HEK293T (cell line): Measurements from ENCODE around the gene FXYD6.

Source experiments
- CTCF ChIA-PET: fragments of 350-600 bp; formaldehyde crosslinking; extraction: SDS; loops from one replicate; lab custom pipeline; 2021; ENCODE audit warnings: antibody characterized with exemption, inconsistent platforms; lab: Yijun Ruan, JAX
- POLR2A ChIA-PET: fragments of 350-600 bp; formaldehyde crosslinking; extraction: SDS; loops from one replicate; lab custom pipeline; 2020; ENCODE audit warnings: antibody characterized with exemption, inconsistent platforms; lab: Yijun Ruan, JAX
- DNase-seq: peaks from one replicate; pipeline ENCODE4 v3.0.0; 2012; ENCODE audit warnings: mixed read lengths; ENCODE audit errors: extremely low spot score
- ARNT ChIP-seq: fragments of 450-650 bp; IDR thresholded peaks from 2 replicates; pipeline ENCODE4 v1.6.1; 2017; ENCODE audit warnings: mild to moderate bottlenecking
- BHLHE40 ChIP-seq: fragments of 450-650 bp; IDR thresholded peaks from 2 replicates; pipeline ENCODE4 v1.6.1; 2016; ENCODE audit warnings: mild to moderate bottlenecking, moderate library complexity, borderline replicate concordance
- CTBP1 ChIP-seq: fragments of 450-650 bp; IDR thresholded peaks from 2 replicates; pipeline ENCODE4 v1.6.1; 2016; ENCODE audit warnings: borderline replicate concordance
- ELF4 ChIP-seq: fragments of 450-650 bp; IDR thresholded peaks from 2 replicates; pipeline ENCODE4 v1.6.1; 2017; ENCODE audit warnings: antibody characterized with exemption
- FOXA1 ChIP-seq: fragments of 450-650 bp; IDR thresholded peaks from 2 replicates; pipeline ENCODE4 v1.6.1; 2016; ENCODE audit warnings: mild to moderate bottlenecking
- FOXK2 ChIP-seq: fragments of 450-650 bp; IDR thresholded peaks from 2 replicates; pipeline ENCODE4 v1.6.1; 2016; ENCODE audit warnings: mild to moderate bottlenecking
- FOXM1 ChIP-seq: fragments of 450-650 bp; IDR thresholded peaks from 2 replicates; pipeline ENCODE4 v1.6.1; 2017; ENCODE audit warnings: mild to moderate bottlenecking, borderline replicate concordance
- HDGF ChIP-seq: fragments of 450-650 bp; IDR thresholded peaks from 2 replicates; pipeline ENCODE4 v1.6.1; 2017; ENCODE audit warnings: antibody characterized with exemption, borderline replicate concordance
- L3MBTL2 ChIP-seq: fragments of 450-650 bp; conservative IDR thresholded peaks from 2 replicates; pipeline ENCODE4 v1.6.1; 2016; ENCODE audit warnings: mild to moderate bottlenecking
- LEF1 ChIP-seq: fragments of 450-650 bp; IDR thresholded peaks from 2 replicates; pipeline ENCODE4 v1.6.1; 2017; ENCODE audit warnings: mild to moderate bottlenecking, borderline replicate concordance
- NFRKB ChIP-seq: fragments of 450-650 bp; IDR thresholded peaks from 2 replicates; pipeline ENCODE4 v1.6.1; 2016; ENCODE audit warnings: mild to moderate bottlenecking, moderate library complexity
- SP1 ChIP-seq: fragments of 450-650 bp; IDR thresholded peaks from 2 replicates; pipeline ENCODE4 v1.6.1; 2017
- SUZ12 ChIP-seq: fragments of 450-650 bp; IDR thresholded peaks from 2 replicates; pipeline ENCODE4 v1.6.1; 2016; ENCODE audit warnings: mild to moderate bottlenecking
- TARDBP ChIP-seq: fragments of 450-650 bp; IDR thresholded peaks from 2 replicates; pipeline ENCODE4 v1.6.1; 2016
- ZNF384 ChIP-seq: fragments of 450-650 bp; IDR thresholded peaks from 2 replicates; pipeline ENCODE4 v1.6.1; 2016
- TF ChIP-seq, protein P1 (sequence below): fragments of 450-650 bp; IDR thresholded peaks from 2 replicates; pipeline ENCODE4 v1.6.1; 2016

Gene FXYD6

DNA sequence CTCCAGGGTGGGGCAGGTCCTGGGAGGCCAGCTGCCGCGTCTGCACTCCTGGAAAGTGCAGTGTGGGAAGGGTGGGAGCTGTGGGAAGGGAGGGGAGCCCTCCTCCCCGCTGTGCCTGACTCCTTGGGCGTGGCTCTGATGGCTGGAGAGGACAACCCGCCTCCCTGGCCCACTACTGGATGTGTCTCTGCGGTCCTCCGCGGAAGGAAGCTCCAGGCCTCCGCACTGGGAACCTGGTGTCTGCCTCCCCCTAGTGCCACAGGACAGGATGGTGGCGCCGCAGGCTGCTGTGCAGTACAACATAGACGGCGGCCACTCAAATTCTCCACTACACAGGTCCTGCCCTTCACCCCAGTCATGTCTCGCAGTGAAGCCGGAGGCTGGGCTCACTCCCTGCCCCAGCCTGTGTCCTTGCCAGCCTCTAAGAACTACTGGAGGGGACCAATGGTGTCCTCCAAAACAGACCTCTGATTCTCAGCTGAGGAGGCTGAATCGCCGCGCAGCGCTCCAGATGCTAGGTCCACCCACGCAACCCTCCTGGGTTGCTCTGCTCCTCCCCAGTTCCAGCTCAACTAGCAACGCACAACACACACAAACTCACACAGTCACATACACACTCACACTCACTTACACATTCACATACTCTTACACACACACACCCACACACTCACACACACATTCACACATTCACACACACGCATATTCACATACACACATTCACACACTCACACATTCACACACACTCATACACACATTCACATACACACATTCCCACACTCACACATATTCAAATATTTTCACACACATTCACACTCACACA is 67.0 kb downstream of the FXYD6 start:
- POLR2A ChIA-PET, result interaction anchor here (2.3 kb wide), 1 partner anchor 8 kb away, joined by 5 read pairs; no protein-coding TSS in a partner anchor
- TF ChIP-seq ARNT, result no peak
- TF ChIP-seq FOXA1, result no peak
- no peak for TF ChIP-seq FOXK2
- no peak for TF ChIP-seq CTBP1
- no peak for TF ChIP-seq HDGF
- TF ChIP-seq L3MBTL2, result no peak
- TF ChIP-seq TARDBP, result no peak
- TF ChIP-seq, protein P1, sequence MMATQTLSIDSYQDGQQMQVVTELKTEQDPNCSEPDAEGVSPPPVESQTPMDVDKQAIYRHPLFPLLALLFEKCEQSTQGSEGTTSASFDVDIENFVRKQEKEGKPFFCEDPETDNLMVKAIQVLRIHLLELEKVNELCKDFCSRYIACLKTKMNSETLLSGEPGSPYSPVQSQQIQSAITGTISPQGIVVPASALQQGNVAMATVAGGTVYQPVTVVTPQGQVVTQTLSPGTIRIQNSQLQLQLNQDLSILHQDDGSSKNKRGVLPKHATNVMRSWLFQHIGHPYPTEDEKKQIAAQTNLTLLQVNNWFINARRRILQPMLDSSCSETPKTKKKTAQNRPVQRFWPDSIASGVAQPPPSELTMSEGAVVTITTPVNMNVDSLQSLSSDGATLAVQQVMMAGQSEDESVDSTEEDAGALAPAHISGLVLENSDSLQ, result no peak
- no peak for TF ChIP-seq BHLHE40
- no peak for TF ChIP-seq ELF4
- no peak for TF ChIP-seq SP1
- CTCF ChIA-PET, result interaction anchor here (0.5 to 4.6 kb wide), 7 partner anchors 9 to 383 kb away, joined by 3 to 48 read pairs (median 4); no protein-coding TSS in a partner anchor
- DNase-seq, result peak; percentile 72

DNA sequence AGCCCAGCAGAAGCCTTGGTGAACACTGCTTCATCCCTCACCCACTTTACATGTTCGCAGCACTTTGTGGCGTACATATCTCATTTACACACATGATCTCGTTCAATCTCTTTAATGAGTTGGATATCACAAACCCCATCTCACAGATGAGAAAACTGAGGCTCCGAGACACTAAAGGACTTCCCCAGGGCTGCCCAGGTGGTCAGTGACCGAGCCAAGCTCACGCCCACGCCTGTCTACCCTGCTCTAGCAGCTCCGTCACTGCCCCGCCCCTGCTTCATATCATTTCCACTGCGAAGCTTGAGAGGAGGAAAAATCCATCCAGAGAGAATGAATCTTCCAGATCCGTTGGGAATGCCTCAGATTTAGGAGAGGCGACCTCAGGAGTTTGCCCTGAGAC is 67.7 kb downstream of the FXYD6 start:
- TF ChIP-seq SP1 (no peak), ARNT (no peak), LEF1 (no peak), SUZ12 (no peak), TARDBP (no peak), CTBP1 (no peak), BHLHE40 (no peak), L3MBTL2 (no peak), HDGF (no peak)
- TF ChIP-seq, protein P1, result no peak
- POLR2A ChIA-PET, result interaction anchor here (2.3 kb wide), 1 partner anchor 8 kb away, joined by 5 read pairs; no protein-coding TSS in a partner anchor
- CTCF ChIA-PET, result interaction anchor here (0.7 to 4.6 kb wide), 5 partner anchors 10 to 383 kb away, joined by 3 to 48 read pairs (median 16); no protein-coding TSS in a partner anchor
- DNase-seq, result no peak

DNA sequence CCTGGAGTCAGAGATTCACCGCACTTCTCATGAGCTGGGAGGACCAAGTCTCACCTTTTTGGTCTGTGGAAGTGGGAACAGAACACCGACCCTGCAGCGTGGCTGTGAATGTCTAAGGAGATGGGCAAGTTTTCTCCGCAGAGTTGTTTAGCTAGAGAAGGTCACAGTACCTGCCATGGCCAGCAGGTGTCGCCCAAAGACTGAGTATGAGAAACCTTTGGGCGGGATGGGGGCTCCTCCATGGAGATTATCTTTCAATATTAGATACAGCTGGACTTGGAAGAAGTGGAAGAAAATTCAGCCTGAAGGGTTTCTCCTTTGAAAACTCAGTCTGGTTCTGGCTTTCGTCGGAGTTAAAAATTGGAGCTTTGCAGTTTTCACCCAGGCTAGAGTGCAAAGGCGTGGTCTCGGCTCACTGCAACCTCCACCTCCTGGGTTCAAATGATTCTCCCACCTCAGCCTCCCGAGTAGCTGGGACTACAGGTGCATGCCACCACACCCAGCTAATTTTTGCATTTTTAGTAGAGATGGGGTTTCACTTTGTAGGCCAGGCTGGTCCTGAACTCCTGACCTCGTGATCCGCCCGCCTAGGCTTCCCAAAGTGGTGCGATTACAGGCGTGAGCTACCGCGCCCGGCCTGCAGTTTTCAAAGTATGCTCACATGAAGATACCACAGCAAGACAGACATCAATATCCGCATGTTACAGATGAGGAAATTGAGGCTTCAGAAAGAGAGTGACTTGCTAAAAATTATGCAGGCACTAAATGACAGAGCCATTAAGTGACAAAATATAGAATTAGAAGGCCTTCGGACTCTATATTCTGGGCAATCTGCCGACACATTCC is 68.8 kb downstream of the FXYD6 start:
- TF ChIP-seq FOXA1 (no peak), SUZ12 (no peak), SP1 (no peak), BHLHE40 (no peak), FOXM1 (no peak), HDGF (no peak), NFRKB (no peak), LEF1 (no peak), ARNT (no peak), ZNF384 (no peak), TARDBP (no peak), ELF4 (no peak), FOXK2 (no peak), CTBP1 (no peak), L3MBTL2 (no peak)
- TF ChIP-seq, protein P1, result no peak
- CTCF ChIA-PET, result interaction anchor here (0.6 to 4.6 kb wide), 12 partner anchors 10 to 391 kb away, joined by 3 to 48 read pairs (median 4); no protein-coding TSS in a partner anchor
- peak; percentile 76 for DNase-seq
- POLR2A ChIA-PET, result interaction anchor here (2.3 kb wide), 1 partner anchor 10 kb away, joined by 5 read pairs; no protein-coding TSS in a partner anchor

DNA sequence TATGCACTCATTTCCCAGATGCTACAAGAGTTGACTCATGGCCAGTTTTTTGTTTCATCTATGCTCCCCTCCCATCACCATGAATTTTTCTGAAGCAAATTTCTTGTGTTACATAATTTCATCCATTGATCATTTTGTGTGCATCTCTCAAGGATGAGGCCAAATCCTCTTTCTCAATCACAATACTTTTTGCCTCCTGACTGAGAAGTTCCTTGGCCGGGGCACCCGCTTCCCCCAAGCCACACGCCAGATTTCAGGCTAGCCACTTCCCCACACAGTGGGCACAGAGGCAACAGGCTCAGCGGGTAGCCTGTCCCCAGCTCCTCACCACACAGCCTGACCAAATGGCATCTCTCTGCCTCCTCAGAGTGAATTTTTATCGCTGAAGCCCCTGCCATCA is 69.6 kb downstream of the FXYD6 start:
- no peak for DNase-seq
- CTCF ChIA-PET, result interaction anchor here (1.0 to 4.6 kb wide), 4 partner anchors 11 to 381 kb away, joined by 3 to 48 read pairs (median 19); no protein-coding TSS in a partner anchor
- POLR2A ChIA-PET, result no interaction called here
- TF ChIP-seq ELF4, result no peak
- no peak for TF ChIP-seq SP1
- TF ChIP-seq TARDBP, result no peak

DNA sequence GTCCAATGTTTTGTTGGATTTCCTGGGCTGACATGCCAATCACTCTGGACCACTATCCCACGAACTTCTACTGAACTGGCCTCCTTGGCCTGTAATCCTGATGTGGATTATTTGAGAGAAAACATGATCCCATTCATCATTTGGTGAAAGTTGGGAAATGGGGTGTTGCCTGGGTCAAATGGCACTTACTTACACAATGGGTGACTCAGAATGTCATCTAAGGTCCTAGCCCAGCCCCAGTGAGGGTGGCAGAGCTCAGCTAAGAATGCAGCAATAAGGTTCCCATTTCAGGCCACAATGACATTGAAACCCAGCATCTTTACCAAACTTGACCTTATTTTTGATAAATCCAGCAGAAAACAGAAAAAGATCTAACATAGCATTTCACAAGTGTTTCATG is 71.4 kb downstream of the FXYD6 start:
- POLR2A ChIA-PET, result no interaction called here
- CTCF ChIA-PET, result no interaction called here
- DNase-seq, result no peak
- TF ChIP-seq SP1 (no peak), FOXK2 (no peak), ZNF384 (no peak), NFRKB (no peak), BHLHE40 (no peak), ELF4 (no peak), ARNT (no peak), FOXM1 (no peak), HDGF (no peak), SUZ12 (no peak), CTBP1 (no peak), FOXA1 (no peak), LEF1 (no peak), TARDBP (no peak), L3MBTL2 (no peak)
- TF ChIP-seq, protein P1, result no peak
